GM18520 (cell line): ENCODE measurements around the gene GRK1.
"Not testable (repeated sequence)": the region's sequence is repeated elsewhere in the genome, so short reads cannot be mapped to it uniquely, and the experiment has no call there.

Experiments used
- ATAC-seq: cut with Tn5 transposase; IDR thresholded peaks from one replicate; pipeline ENCODE4 v1.9.1; 2021; ENCODE audit not compliant: unreplicated experiment

The GRK1 gene

DNA sequence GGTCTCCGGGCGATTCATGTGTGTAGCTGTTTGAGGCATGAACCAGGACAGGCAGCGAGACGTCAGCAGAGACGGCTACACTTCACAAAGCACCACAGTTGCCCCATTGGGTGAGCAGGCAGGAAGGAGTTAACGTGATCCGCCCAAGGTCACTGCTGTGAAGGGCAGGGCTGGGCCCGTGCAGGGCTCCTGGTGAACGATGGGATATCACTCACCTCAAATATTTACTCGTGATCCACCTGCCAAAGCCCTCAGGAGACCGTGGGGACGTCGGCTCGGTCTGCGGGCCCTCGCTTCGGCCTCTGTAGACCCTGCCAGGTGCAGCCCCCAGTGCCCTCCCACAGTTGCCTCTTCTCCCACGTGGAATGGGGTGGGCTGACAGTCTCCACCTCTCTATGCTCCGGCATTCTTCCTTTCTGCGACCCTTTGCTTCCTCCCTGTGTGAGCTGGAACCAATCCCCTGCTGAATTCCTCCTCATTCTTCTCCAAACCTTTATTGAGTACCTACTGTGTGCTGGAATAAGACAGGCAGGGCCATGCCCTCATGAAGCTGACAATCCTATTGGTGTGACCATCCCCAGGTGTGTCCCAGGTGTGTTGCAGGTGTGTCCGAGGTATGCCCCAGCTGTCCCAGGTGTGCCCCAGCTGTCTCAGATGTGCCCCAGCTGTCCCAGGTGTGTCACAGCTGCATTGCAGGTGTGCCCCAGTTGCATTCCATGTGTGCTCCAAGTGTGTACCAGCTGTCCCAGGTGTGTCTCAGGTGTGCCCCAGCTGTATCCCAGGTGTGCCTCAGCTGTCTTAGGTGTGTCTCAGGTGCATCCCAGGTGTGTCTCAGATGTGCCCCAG, 2.0 kb upstream of the GRK1 start:
- no peak for ATAC-seq

DNA sequence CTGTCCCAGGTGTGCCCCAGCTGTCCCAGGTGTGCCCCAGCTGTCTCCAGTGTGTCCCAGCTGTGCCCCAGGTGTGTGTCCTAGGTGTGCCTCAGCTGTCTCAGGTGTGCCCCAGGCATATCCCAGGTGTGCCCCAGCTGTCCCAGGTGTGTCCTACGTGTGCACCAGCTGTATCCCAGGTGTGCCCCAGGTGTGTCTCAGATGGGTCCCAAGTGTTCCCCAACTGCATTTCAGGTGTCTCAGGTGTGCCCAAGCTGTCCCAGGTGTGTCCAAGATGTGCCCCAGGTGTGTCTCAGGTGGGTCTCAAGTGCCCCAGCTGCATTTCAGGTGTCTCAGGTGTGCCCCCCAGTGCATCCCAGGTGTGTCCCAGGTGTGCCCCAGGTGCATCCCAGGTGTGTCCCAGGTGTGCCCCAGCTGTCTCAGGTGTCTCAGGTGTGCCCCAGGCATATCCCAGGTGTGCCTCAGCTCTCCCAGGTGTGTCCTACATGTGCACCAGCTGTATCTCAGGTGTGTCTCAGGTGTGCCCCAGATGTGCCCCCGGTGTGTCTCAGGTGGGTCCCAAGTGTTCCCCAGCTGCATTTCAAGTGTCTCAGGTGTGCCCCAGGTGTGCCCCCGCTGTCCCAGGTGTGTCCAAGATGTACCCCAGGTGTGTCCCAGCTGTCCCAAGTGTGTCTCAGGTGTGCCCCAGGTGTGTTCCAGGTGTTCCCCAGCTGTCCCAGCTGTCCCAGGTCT, 1.3 kb upstream of the GRK1 start:
- ATAC-seq, result no peak

DNA sequence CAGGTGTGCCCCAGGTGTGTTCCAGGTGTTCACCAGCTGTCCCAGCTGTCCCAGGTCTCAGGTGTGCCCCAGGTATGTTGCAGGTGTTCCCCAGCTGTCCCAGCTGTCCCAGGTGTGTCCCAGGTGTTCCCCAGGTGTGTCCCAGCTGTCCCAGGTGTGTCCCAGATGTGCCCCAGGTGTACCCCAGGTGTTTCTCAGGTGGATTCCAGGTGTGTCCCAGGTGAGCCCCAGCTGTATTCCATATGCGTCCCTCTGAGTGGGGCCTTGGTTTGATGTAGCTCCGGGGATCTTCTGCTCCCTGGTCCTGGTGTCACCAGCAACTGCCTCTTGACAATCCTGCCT, 719 bp upstream of the GRK1 start:
- ATAC-seq, result no peak

- ATAC-seq, result no peak
Observed at GRCh38 chr13:113667771-113668490, 912 bp downstream of the GRK1 start.

DNA sequence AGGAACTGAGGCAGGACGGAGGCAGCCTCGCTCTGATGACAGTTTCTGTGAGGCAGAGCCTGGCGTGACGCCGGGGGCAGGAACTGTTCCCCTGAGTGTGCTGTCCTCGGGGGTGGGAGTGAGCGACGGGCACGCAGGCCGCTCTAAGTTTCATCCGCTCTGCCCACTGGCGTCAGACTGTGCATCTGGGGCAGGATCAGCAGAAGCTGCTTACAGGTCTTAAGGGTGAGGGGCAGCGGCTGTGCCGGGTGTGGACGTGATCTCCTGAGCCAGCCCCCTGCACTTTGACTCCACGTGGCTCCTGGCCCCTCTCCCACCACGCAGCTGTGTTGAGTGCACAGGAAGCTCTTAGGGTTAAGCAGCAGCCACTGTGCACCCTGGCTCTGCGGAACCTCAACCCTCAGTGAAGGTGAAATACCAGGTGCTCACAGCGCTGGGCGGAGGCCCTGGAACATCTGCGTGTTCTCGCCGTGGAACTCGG, 1.5 kb downstream of the GRK1 start:
- ATAC-seq, result no peak

DNA sequence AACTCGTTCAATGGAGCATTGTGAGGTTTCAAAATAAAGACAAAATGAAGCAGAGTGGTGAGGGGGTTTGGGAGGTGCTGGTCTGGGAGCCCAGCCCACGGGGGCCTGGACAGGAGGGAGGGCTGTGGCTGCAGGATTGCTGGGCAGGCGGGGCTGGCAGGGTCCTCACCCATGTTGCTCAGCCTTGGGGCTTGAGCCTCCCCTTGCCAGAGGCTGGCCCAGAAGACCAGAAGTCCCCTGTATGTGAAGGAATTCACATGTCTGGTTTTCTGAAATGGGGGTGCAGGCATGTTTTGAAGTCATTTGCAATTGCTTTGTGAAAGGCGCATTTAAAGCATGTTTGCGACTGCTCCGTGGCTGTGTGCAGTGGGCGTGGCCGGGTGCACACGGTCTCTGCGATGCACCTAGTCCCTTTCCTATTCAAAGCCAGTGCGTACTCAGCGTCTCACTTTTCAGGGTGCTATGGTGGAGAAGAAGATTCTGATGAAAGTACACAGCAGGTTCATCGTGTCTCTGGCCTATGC, 2.3 kb downstream of the GRK1 start:
- no peak for ATAC-seq

GRCh38 chr13:113669755-113670341, 2.8 kb downstream of the GRK1 start:
- ATAC-seq, result no peak

DNA sequence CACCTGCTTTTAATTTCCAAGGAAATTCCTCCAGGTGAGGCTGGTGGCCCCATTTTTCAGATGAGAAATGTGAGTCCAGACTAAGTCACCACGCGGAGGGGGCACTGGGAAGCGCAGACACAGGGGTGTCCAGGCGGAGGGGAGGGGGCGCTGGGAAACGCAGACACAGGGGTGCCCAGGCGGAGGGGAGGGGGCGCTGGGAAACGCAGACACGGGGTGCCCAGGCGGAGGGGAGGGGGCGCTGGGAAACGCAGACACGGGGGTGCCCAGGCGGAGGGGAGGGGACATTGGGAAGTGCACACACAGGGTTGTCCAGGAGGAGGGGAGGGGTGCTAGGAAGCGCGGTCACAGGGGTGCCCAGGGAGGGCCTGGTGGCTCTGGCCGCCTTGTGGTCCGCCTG, 3.5 kb downstream of the GRK1 start:
- ATAC-seq, result no peak

GRCh38 chr13:113671066-113672001, 4.3 kb downstream of the GRK1 start:
- ATAC-seq, result no peak

- no peak for ATAC-seq
Observed at GRCh38 chr13:113672002-113672651, 5.1 kb downstream of the GRK1 start.

DNA sequence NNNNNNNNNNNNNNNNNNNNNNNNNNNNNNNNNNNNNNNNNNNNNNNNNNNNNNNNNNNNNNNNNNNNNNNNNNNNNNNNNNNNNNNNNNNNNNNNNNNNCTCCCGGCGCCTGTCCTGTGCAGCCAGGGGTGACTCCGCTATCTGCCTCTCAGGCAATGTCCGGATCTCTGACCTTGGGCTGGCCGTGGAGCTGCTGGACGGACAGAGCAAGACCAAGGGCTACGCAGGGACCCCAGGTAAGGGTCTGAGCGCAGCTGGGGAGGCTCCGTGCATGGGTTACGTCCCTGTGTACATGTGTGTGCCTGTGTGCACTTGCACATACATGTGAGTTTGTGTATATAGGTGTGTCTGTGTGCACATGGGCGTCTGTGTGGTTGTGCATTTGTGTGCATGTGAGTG, 55.9 kb downstream of the GRK1 start:
- ATAC-seq, result no peak

DNA sequence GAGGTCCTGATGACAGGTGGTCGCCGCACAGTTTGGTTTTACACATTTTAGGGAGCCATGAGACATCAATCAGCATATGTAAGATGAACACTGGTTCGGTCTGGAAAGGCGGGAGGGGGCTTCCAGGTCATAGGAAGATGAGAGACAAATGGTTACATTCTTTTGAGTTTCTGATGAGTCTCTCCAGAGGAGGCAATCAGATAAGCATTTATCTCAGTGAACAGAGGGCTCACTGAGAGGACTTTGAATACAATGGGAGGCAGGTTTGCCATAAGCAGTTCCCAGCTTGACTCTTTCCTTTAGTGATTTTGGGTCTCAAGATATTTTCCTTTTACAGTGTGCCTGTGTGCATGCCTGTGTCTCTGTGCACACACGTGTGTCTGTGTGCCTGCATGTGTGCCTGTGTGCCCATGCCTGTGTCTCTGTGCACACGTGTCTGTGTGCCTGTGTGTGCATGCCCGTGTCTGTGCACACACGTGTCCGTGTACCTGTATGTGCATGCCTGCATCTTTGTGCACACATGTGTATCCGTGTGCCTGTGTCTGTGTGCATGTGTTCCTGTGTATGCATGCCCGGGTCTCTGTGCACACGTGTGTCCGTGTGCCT, 56.5 kb downstream of the GRK1 start:
- no peak for ATAC-seq

DNA sequence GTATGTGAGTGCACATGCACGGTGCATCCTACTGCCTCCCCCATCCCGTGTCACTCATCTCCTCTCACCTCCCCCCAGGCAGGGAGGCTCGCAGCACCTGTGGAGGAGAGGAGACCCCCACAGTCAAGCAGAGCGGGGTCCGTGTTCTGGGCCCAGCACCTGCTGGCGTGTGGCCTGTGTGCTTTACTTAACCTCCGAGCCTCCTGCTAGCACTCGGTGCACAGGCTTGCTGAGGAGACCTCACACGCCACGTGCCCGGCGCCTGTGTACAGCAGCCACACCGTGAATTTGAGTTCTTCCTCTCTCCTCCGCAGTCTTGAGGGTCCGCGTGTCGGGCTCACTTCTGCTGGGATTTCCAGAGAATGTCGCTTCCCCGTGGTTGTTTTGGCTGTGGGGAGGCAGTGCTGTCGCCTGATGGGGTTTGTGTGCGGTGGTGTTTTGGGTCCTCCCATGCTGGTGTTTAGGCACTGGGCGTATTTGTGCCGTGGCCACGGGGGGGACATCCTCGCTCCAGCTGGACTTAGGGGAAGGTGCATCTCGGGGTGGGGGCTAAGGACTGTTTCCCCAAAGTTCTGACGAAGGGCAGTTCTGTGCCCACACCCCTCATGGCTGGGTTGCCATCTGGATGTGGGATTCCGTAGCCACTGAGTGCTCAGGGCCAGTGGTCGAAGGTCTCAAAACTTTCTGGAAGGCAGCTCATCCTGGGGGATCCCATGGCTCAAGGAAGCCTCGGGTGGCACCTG, 57.2 kb downstream of the GRK1 start:
- ATAC-seq, result no peak

GRCh38 chr13:113724780-113725315, 57.8 kb downstream of the GRK1 start:
- ATAC-seq, result no peak

DNA sequence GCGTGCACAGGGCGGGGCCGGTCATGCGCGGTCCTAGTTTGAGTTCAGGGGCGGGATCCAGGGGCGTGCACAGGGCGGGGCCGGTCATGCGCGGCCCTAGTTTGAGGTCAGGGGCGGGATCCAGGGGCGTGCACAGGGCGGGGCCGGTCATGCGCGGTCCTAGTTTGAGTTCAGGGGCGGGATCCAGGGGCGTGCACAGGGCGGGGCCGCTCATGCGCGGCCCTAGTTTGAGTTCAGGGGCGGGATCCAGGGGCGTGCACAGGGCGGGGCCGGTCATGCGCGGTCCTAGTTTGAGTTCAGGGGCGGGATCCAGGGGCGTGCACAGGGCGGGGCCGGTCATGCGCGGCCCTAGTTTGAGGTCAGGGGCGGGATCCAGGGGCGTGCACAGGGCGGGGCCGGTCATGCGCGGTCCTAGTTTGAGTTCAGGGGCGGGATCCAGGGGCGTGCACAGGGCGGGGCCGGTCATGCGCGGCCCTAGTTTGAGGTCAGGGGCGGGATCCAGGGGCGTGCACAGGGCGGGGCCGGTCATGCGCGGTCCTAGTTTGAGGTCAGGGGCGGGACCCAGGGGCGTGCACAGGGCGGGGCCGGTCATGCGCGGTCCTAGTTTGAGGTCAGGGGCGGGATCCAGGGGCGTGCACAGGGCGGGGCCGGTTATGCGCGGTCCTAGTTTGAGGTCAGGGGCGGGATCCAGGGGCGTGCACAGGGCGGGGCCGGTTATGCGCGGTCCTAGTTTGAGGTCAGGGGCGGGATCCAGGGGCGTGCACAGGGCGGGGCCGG, 58.5 kb downstream of the GRK1 start:
- ATAC-seq, result not testable (repeated sequence)

GRCh38 chr13:113726106-113726821, 59.2 kb downstream of the GRK1 start:
- not testable (repeated sequence) for ATAC-seq

- ATAC-seq, result no peak
Observed at GRCh38 chr13:113726961-113727411, 60.0 kb downstream of the GRK1 start.
